IMR-90 (cell line): ENCODE measurements around the gene ALKAL2. TPM values are rescaled to one million over a fixed set of nuclear protein-coding genes. Genes with fewer than 3 reads are reported as not detected.

Source experiments
- ATAC-seq: fragments of 200-7000 bp; cut with Tn5 transposase; 2 replicates; pipeline ENCODE4 v1.9.1; 2020; ENCODE audit warnings: low read depth, mild to moderate bottlenecking, moderate library complexity
- BruUV-seq: library from RNA; stranded (reverse); fragments of 400-500 nt; replicated peaks from 2 replicates; lab custom pipeline; 2021; lab: Mats Ljungman, UMichigan
- CTCF ChIA-PET: fragments of 300-600 bp; formaldehyde crosslinking; extraction: SDS; loops from one replicate; lab custom pipeline; 2021; ENCODE audit warnings: antibody characterized with exemption; lab: Yijun Ruan, JAX
- POLR2A ChIA-PET: fragments of 300-600 bp; sonication (Branson Sonifier 250); formaldehyde crosslinking; loops from one replicate; lab custom pipeline; 2022; ENCODE audit warnings: antibody characterized with exemption; ENCODE audit not compliant: unreplicated experiment; lab: Charles Lee
- DNase-seq: peaks from one replicate; pipeline ENCODE4 v3.0.0; 2013
- H2AFZ ChIP-seq: replicated peaks from 2 replicates; pipeline ENCODE3; 2013; ENCODE audit warnings: low read length, mild to moderate bottlenecking; ENCODE audit not compliant: poor library complexity
- H2AK5ac ChIP-seq: 2 replicates; pipeline ENCODE4 v1.6.1; 2013; ENCODE audit warnings: low read depth, low read length, inconsistent platforms
- H2AK9ac ChIP-seq: replicated peaks from 2 replicates; pipeline ENCODE3; 2013; ENCODE audit warnings: mild to moderate bottlenecking, low read depth, low read length, moderate library complexity; ENCODE audit not compliant: poor library complexity
- H2BK120ac ChIP-seq: 2 replicates; pipeline ENCODE4 v1.6.1; 2013; ENCODE audit warnings: low read depth, low read length, inconsistent platforms
- H2BK15ac ChIP-seq: 3 replicates; pipeline ENCODE4 v1.6.1; 2013; ENCODE audit warnings: low read depth, low read length, inconsistent platforms
- H2BK20ac ChIP-seq: 2 replicates; pipeline ENCODE4 v1.6.1; 2013; ENCODE audit warnings: low read depth, mild to moderate bottlenecking, inconsistent platforms, low read length, moderate library complexity
- H2BK5ac ChIP-seq: 2 replicates; pipeline ENCODE4 v1.6.1; 2013; ENCODE audit warnings: mild to moderate bottlenecking, low read depth, low read length, inconsistent platforms; ENCODE audit not compliant: poor library complexity, severe bottlenecking
- H3K14ac ChIP-seq: replicated peaks from 2 replicates; pipeline ENCODE4 v1.6.1; 2013; ENCODE audit warnings: low read depth, low read length, inconsistent platforms
- H3K18ac ChIP-seq: 2 replicates; pipeline ENCODE4 v1.6.1; 2013; ENCODE audit warnings: low read depth, low read length, control low read depth
- H3K23ac ChIP-seq: 2 replicates; pipeline ENCODE4 v1.6.1; 2013; ENCODE audit warnings: low read depth, low read length, inconsistent platforms
- H3K27ac ChIP-seq: 2 replicates; pipeline ENCODE4 v1.5.1; 2013; ENCODE audit warnings: mild to moderate bottlenecking, control low read depth, low read length; ENCODE audit not compliant: insufficient read depth
- H3K27me3 ChIP-seq: 2 replicates; pipeline ENCODE4 v1.6.1; 2013; ENCODE audit warnings: low read length; ENCODE audit not compliant: control insufficient read depth, insufficient read depth
- H3K36me3 ChIP-seq: 2 replicates; pipeline ENCODE4 v1.6.1; 2013; ENCODE audit warnings: low read length, mixed read lengths; ENCODE audit not compliant: control insufficient read depth, insufficient read depth
- H3K4ac ChIP-seq: 2 replicates; pipeline ENCODE4 v1.6.1; 2013; ENCODE audit warnings: low read depth, low read length, inconsistent platforms
- H3K4me1 ChIP-seq: 2 replicates; pipeline ENCODE4 v1.6.1; 2013; ENCODE audit warnings: low read length, mixed read lengths; ENCODE audit not compliant: control insufficient read depth, insufficient read depth
- H3K4me2 ChIP-seq: 2 replicates; pipeline ENCODE4 v1.6.1; 2013; ENCODE audit warnings: low read depth, mild to moderate bottlenecking, control low read depth, low read length, moderate library complexity
- H3K4me3 ChIP-seq: 2 replicates; pipeline ENCODE4 v1.5.1; 2013; ENCODE audit warnings: low read depth, mild to moderate bottlenecking, control low read depth, low read length, moderate library complexity; ENCODE audit not compliant: insufficient read depth
- H3K56ac ChIP-seq: 2 replicates; pipeline ENCODE4 v1.6.1; 2013; ENCODE audit warnings: low read length, inconsistent platforms; ENCODE audit not compliant: insufficient read depth; ENCODE audit errors: extremely low read depth
- H3K79me1 ChIP-seq, 2 experiments: 2 replicates each; pipeline ENCODE4 v1.6.1; 2013; ENCODE audit warnings: low read length in 2 of 2, inconsistent platforms in 1 of 2, low read depth in 1 of 2
- H3K9ac ChIP-seq: 2 replicates; pipeline ENCODE4 v1.6.1; 2013; ENCODE audit warnings: low read depth, low read length, control low read depth
- H3K9me1 ChIP-seq: 2 replicates; pipeline ENCODE4 v1.6.1; 2013; ENCODE audit warnings: low read length, inconsistent platforms; ENCODE audit not compliant: insufficient read depth
- H3K9me3 ChIP-seq: 2 replicates; pipeline ENCODE4 v1.6.1; 2013; ENCODE audit warnings: low read length; ENCODE audit not compliant: control insufficient read depth, insufficient read depth
- H4K20me1 ChIP-seq: 2 replicates; pipeline ENCODE4 v1.6.1; 2013; ENCODE audit warnings: low read length, inconsistent platforms; ENCODE audit not compliant: insufficient read depth
- H4K5ac ChIP-seq: 2 replicates; pipeline ENCODE4 v1.6.1; 2013; ENCODE audit warnings: mild to moderate bottlenecking, low read depth, low read length, control low read depth
- H4K8ac ChIP-seq, 2 experiments: 2 replicates each; pipeline ENCODE4 v1.6.1; 2013; ENCODE audit warnings: low read depth in 2 of 2, low read length in 2 of 2, control low read depth in 1 of 2, inconsistent platforms in 1 of 2
- H4K91ac ChIP-seq: 2 replicates; pipeline ENCODE4 v1.6.1; 2013; ENCODE audit warnings: low read depth, low read length, inconsistent platforms; ENCODE audit not compliant: insufficient read depth
- BHLHE40 ChIP-seq: fragments of 150-350 bp; IDR thresholded peaks from 2 replicates; pipeline ENCODE4 v1.6.1; 2016; ENCODE audit warnings: mild to moderate bottlenecking, low read depth, low read length
- CEBPB ChIP-seq: IDR thresholded peaks from 2 replicates; pipeline ENCODE4 v1.6.1; 2012; ENCODE audit warnings: low read depth, low read length, improper control_type of control experiment
- CHD1 ChIP-seq: IDR thresholded peaks from 2 replicates; pipeline ENCODE4 v1.6.1; 2012; ENCODE audit warnings: low read depth, low read length, improper control_type of control experiment
- CTCF ChIP-seq: conservative IDR thresholded peaks from 2 replicates; pipeline ENCODE4 v1.5.1; 2012; ENCODE audit warnings: mild to moderate bottlenecking, low read depth, low read length, improper control_type of control experiment
- ELK1 ChIP-seq: fragments of 150-350 bp; IDR thresholded peaks from 2 replicates; pipeline ENCODE4 v1.6.1; 2016; ENCODE audit warnings: low read depth, mild to moderate bottlenecking, low read length, moderate library complexity, borderline replicate concordance
- FOS ChIP-seq: fragments of 150-350 bp; IDR thresholded peaks from 2 replicates; pipeline ENCODE4 v1.6.1; 2016; ENCODE audit warnings: low read depth, low read length
- MAFK ChIP-seq: IDR thresholded peaks from 2 replicates; pipeline ENCODE4 v1.6.1; 2012; ENCODE audit warnings: low read depth, low read length, improper control_type of control experiment
- MAZ ChIP-seq: IDR thresholded peaks from 2 replicates; pipeline ENCODE4 v1.6.1; 2012; ENCODE audit warnings: low read depth, mild to moderate bottlenecking, low read length, improper control_type of control experiment, moderate library complexity, borderline replicate concordance
- MXI1 ChIP-seq: IDR thresholded peaks from 2 replicates; pipeline ENCODE4 v1.6.1; 2012; ENCODE audit warnings: low read depth, mild to moderate bottlenecking, low read length, moderate library complexity, borderline replicate concordance
- NFE2L2 ChIP-seq: fragments of 150-350 bp; IDR thresholded peaks from 2 replicates; pipeline ENCODE4 v1.6.1; 2016; ENCODE audit warnings: low read depth, mild to moderate bottlenecking, low read length
- POLR2A ChIP-seq: IDR thresholded peaks from 2 replicates; pipeline ENCODE4 v1.6.1; 2012; ENCODE audit warnings: mild to moderate bottlenecking, low read depth, low read length
- RAD21 ChIP-seq: IDR thresholded peaks from 2 replicates; pipeline ENCODE4 v1.6.1; 2012; ENCODE audit warnings: low read length, improper control_type of control experiment
- RCOR1 ChIP-seq: IDR thresholded peaks from 2 replicates; pipeline ENCODE4 v1.6.1; 2012; ENCODE audit warnings: mild to moderate bottlenecking, low read length, improper control_type of control experiment; ENCODE audit not compliant: insufficient replicate concordance
- RFX5 ChIP-seq: IDR thresholded peaks from 2 replicates; pipeline ENCODE4 v1.8.0; 2012; ENCODE audit warnings: low read depth, mild to moderate bottlenecking, low read length, moderate library complexity
- SMC3 ChIP-seq: fragments of 150-350 bp; IDR thresholded peaks from 2 replicates; pipeline ENCODE4 v1.6.1; 2016; ENCODE audit warnings: low read depth, mild to moderate bottlenecking, antibody characterized with exemption, low read length, moderate library complexity
- USF2 ChIP-seq: fragments of 150-350 bp; IDR thresholded peaks from 2 replicates; pipeline ENCODE4 v1.6.1; 2017; ENCODE audit warnings: mild to moderate bottlenecking, antibody characterized with exemption, low read length, low read depth
- WGBS, 2 experiments: methylation state at CpG; one replicate each; pipeline versions ENCODE4 v1.1.5 to v1.1.7; 2013; ENCODE audit warnings: missing lambda C conversion rate in 2 of 2; ENCODE audit not compliant: insufficient read length in 1 of 2; ENCODE audit errors: extremely low coverage in 2 of 2; 5-methylcytosine and 5-hydroxymethylcytosine counted together
- dilution Hi-C: fragments of 300-500 bp; cut with HindIII; formaldehyde crosslinking; loops from one replicate; pipeline ENCODE4 v1.14.3; 2018; ENCODE audit warnings: low sequenced_read_pairs; ENCODE audit not compliant: unreplicated experiment
- in situ Hi-C: fragments of 300-500 bp; cut with MboI; formaldehyde crosslinking; loops from 3 replicates; pipeline ENCODE4 v1.14.3; 2019; ENCODE audit warnings: low sequenced_read_pairs, inconsistent platforms, mixed read lengths
- intact Hi-C: fragments of 100-400 bp; cut with micrococcal nuclease; formaldehyde crosslinking; loops from 2 replicates; pipeline ENCODE4 v1.10.0; 2022
- polyA plus RNA-seq, 3 experiments: library from polyadenylated mRNA; depleted of rRNA; stranded (reverse); fragments of >200 nt; gene quantifications; 2 replicates each; pipeline ENCODE4 v1.2.3, GENCODE V29; 2012; ENCODE audit warnings: low replicate concordance in 1 of 3
- total RNA-seq: library from RNA; depleted of rRNA; stranded (reverse); fragments of >200 nt; gene quantifications from 2 replicates; pipeline ENCODE4 v1.2.3, GENCODE V29; 2012

Gene ALKAL2
- total and polyA plus RNA-seq, 2 of the 4 experiments (the other 2 are of a cell fraction), result not detected

GRCh38 chr2:238431-238830 lies 49.5 kb downstream of the ALKAL2 start:
- WGBS, 2 experiments, result 47 to 100% methylated on average over 1 to 2 of the region's 3 CpGs
- Histone ChIP-seq H3K14ac (no peak overlapping the region), H3K27me3 (no peaks in the 10 kb centered on the region), H2BK20ac (no peak overlapping the region), H3K4me3 (no peak overlapping the region), H3K23ac (no peak overlapping the region), H2AK5ac (no peak overlapping the region), H3K27ac (no peak overlapping the region), H2BK120ac (no peak overlapping the region), H3K9ac (no peak overlapping the region), H2AFZ (no peak overlapping the region), H3K36me3 (peaks cover 9% of the 10 kb centered on the region), H3K56ac (no peak overlapping the region), H2BK5ac (no peak overlapping the region), H3K18ac (no peak overlapping the region), H4K8ac (no peak overlapping the region), H3K79me1 (no peaks in the 10 kb centered on the region), H3K9me1 (peaks cover 4% of the 10 kb centered on the region; the same call in 1 of the 2 replicates), H4K20me1 (no peaks in the 10 kb centered on the region), H2AK9ac (no peak overlapping the region), H3K4ac (no peak overlapping the region), H4K91ac (no peak overlapping the region), H4K5ac (no peak overlapping the region), H3K4me2 (no peak overlapping the region), H2BK15ac (no peak overlapping the region), H3K4me1 (no peaks in the 10 kb centered on the region), H3K9me3 (no peaks in the 10 kb centered on the region)
- CTCF ChIA-PET, result interaction anchor here (1.0 kb wide), 1 partner anchor 52 kb away, joined by 3 read pairs; no protein-coding TSS in a partner anchor
- dilution Hi-C loops (no loop called here), in situ Hi-C loops (no loop called here), intact Hi-C loops (no loop called here)
- no TSS peak for BruUV-seq
- ATAC-seq, result no peak; the same call in 1 of the 2 replicates
- TF ChIP-seq MAZ (no peak), RAD21 (no peak), ELK1 (no peak), MXI1 (no peak), CTCF (no peak), RCOR1 (no peak), CEBPB (no peak), POLR2A (no peak), CHD1 (no peak), NFE2L2 (no peak), MAFK (no peak), USF2 (no peak), FOS (no peak), SMC3 (no peak), RFX5 (no peak), BHLHE40 (no peak)
- POLR2A ChIA-PET, result interaction anchor here (0.7 kb wide), 1 partner anchor 9 kb away, joined by 3 read pairs; no protein-coding TSS in a partner anchor
- DNase-seq, result peak; percentile 4
